H1 (cell line): Measurements from ENCODE around the gene ACTR3C. TPM values are rescaled to one million over a fixed set of nuclear protein-coding genes. Genes with fewer than 3 reads are reported as not detected.

Experiments used
- CTCF ChIA-PET: fragments of 300-600 bp; sonication (Branson Sonifier 250); formaldehyde crosslinking; loops from one replicate; lab custom pipeline; 2021; ENCODE audit not compliant: partially characterized antibody; lab: Charles Lee
- POLR2A ChIA-PET: fragments of 300-600 bp; sonication (Branson Sonifier 250); formaldehyde crosslinking; loops from one replicate; lab custom pipeline; 2021; ENCODE audit warnings: inconsistent platforms; ENCODE audit not compliant: partially characterized antibody; lab: Charles Lee
- DNase-seq, 2 experiments: peaks; one replicate each; pipeline versions ENCODE4 v3.0.0 to v3.0.0-alpha.2; 2010 to 2022; ENCODE audit warnings: low spot score in 2 of 2, low read depth in 1 of 2, mixed read lengths in 1 of 2
- FAIRE-seq: peaks from 2 replicates; lab custom pipeline; 2011; peaks lifted over from hg19 to GRCh38; lab: Jason Lieb, UNC
- H2AFZ ChIP-seq: 2 replicates; pipeline ENCODE4 v1.8.1; 2012; ENCODE audit warnings: low read length, inconsistent platforms
- H2AK5ac ChIP-seq: 2 replicates; pipeline ENCODE4 v1.6.1; 2013; ENCODE audit warnings: low read depth, low read length
- H2BK120ac ChIP-seq: replicated peaks from 2 replicates; pipeline ENCODE3; 2013; ENCODE audit warnings: low read depth, low read length, inconsistent platforms
- H2BK12ac ChIP-seq: 2 replicates; pipeline ENCODE4 v1.6.1; 2013; ENCODE audit warnings: low read depth, low read length
- H2BK15ac ChIP-seq: 2 replicates; pipeline ENCODE4 v1.6.1; 2013; ENCODE audit warnings: low read length
- H2BK20ac ChIP-seq: 2 replicates; pipeline ENCODE4 v1.6.1; 2013; ENCODE audit warnings: low read length
- H2BK5ac ChIP-seq: 2 replicates; pipeline ENCODE4 v1.6.1; 2013; ENCODE audit warnings: low read depth, low read length
- H3K14ac ChIP-seq: 2 replicates; pipeline ENCODE4 v1.6.1; 2013; ENCODE audit warnings: inconsistent platforms; ENCODE audit not compliant: insufficient read length
- H3K18ac ChIP-seq: 2 replicates; pipeline ENCODE4 v1.6.1; 2013; ENCODE audit warnings: low read length; ENCODE audit errors: extremely low read depth
- H3K23ac ChIP-seq: 2 replicates; pipeline ENCODE4 v1.6.1; 2013; ENCODE audit warnings: inconsistent platforms; ENCODE audit not compliant: insufficient read length
- H3K23me2 ChIP-seq: 2 replicates; pipeline ENCODE4 v1.6.1; 2013; ENCODE audit warnings: low read depth, low read length
- H3K27ac ChIP-seq: 2 replicates; pipeline ENCODE4 v1.6.1; 2011; ENCODE audit warnings: low read depth, low read length, inconsistent platforms
- H3K27me3 ChIP-seq, 4 experiments: replicated peaks in 1 of 4; 1 replicate in 1 of 4; 2 replicates in 3 of 4; pipeline versions ENCODE4 v1.6.1 to v1.8.1; 2011 to 2013; ENCODE audit warnings: low read length in 3 of 4, mild to moderate bottlenecking in 3 of 4, inconsistent platforms in 2 of 4, mixed read lengths in 2 of 4, moderate library complexity in 1 of 4; ENCODE audit not compliant: control insufficient read depth in 3 of 4, insufficient read depth in 3 of 4; ENCODE audit errors: extremely low read depth in 1 of 4
- H3K36me3 ChIP-seq, 4 experiments: 2 replicates each; pipeline versions ENCODE4 v1.6.1 to v1.8.1; 2011 to 2013; ENCODE audit warnings: mild to moderate bottlenecking in 4 of 4, low read length in 3 of 4, moderate library complexity in 2 of 4, control low read depth in 1 of 4, inconsistent platforms in 1 of 4; ENCODE audit not compliant: insufficient read depth in 4 of 4, control insufficient read depth in 2 of 4
- H3K4ac ChIP-seq: replicated peaks from 2 replicates; pipeline ENCODE3; 2013; ENCODE audit warnings: low read length, low read depth, mixed read lengths, inconsistent platforms; ENCODE audit not compliant: insufficient read length
- H3K4me1 ChIP-seq, 4 experiments: replicated peaks in 1 of 4; 1 replicate in 1 of 4; 2 replicates in 3 of 4; pipeline versions ENCODE4 v1.6.1 to v1.8.1; 2011 to 2013; ENCODE audit warnings: low read length in 3 of 4, inconsistent platforms in 2 of 4, mixed read lengths in 1 of 4; ENCODE audit not compliant: insufficient read depth in 4 of 4, control insufficient read depth in 3 of 4
- H3K4me2 ChIP-seq, 2 experiments: 2 replicates each; pipeline versions ENCODE4 v1.6.1 to v1.8.1; 2011 to 2013; ENCODE audit warnings: low read depth in 2 of 2, low read length in 2 of 2, control low read depth in 1 of 2, inconsistent platforms in 1 of 2, mild to moderate bottlenecking in 1 of 2; ENCODE audit not compliant: insufficient read depth in 1 of 2
- H3K4me3 ChIP-seq, 4 experiments: fragments of 200-600, 300-600 bp in 1 of 4; sonication (generic), shearing (Covaris generic), sonication (Bioruptor Twin) in 1 of 4; 2 replicates each; pipeline versions ENCODE4 v1.5.1 to v1.8.1; 2011 to 2016; ENCODE audit warnings: low read length in 4 of 4, low read depth in 3 of 4, control low read depth in 2 of 4, inconsistent platforms in 2 of 4, mild to moderate bottlenecking in 2 of 4, mixed read lengths in 1 of 4, moderate library complexity in 1 of 4; ENCODE audit not compliant: insufficient read depth in 2 of 4; ENCODE audit errors: extremely low read depth in 1 of 4
- H3K56ac ChIP-seq: replicated peaks from 2 replicates; pipeline ENCODE3; 2013; ENCODE audit warnings: low read depth, mild to moderate bottlenecking, mixed read lengths, low read length, inconsistent platforms; ENCODE audit not compliant: insufficient read length
- H3K79me1 ChIP-seq: 2 replicates; pipeline ENCODE4 v1.6.1; 2013; ENCODE audit warnings: low read depth, low read length, control low read depth
- H3K79me2 ChIP-seq, 2 experiments: 2 replicates each; pipeline versions ENCODE4 v1.6.1 to v1.8.1; 2012 to 2013; ENCODE audit warnings: low read length in 2 of 2, mild to moderate bottlenecking in 2 of 2, inconsistent platforms in 1 of 2; ENCODE audit not compliant: insufficient read depth in 2 of 2, control insufficient read depth in 1 of 2
- H3K9ac ChIP-seq, 4 experiments: replicated peaks in 1 of 4; 1 replicate in 1 of 4; 2 replicates in 3 of 4; pipeline versions ENCODE4 v1.6.1 to v1.8.1; 2011 to 2013; ENCODE audit warnings: low read depth in 3 of 4, low read length in 3 of 4, control low read depth in 2 of 4, mild to moderate bottlenecking in 2 of 4, moderate library complexity in 2 of 4, inconsistent platforms in 1 of 4; ENCODE audit errors: extremely low read depth in 1 of 4
- H3K9me3 ChIP-seq, 2 experiments: 2 replicates each; pipeline versions ENCODE4 v1.6.1 to v1.8.1; 2012 to 2013; ENCODE audit warnings: mild to moderate bottlenecking in 2 of 2, moderate library complexity in 2 of 2, control low read depth in 1 of 2, inconsistent platforms in 1 of 2, low read depth in 1 of 2, low read length in 1 of 2, mixed read lengths in 1 of 2; ENCODE audit not compliant: insufficient read depth in 2 of 2
- H4K20me1 ChIP-seq, 2 experiments: replicated peaks in 1 of 2; 2 replicates each; pipeline versions ENCODE3 to v1.8.1; 2011 to 2013; ENCODE audit warnings: inconsistent platforms in 2 of 2, low read length in 2 of 2, mild to moderate bottlenecking in 1 of 2; ENCODE audit not compliant: insufficient read depth in 2 of 2, control insufficient read depth in 1 of 2
- H4K5ac ChIP-seq: 2 replicates; pipeline ENCODE4 v1.6.1; 2013; ENCODE audit warnings: low read length, low read depth, mixed read lengths, inconsistent platforms; ENCODE audit not compliant: insufficient read length
- H4K8ac ChIP-seq: 2 replicates; pipeline ENCODE4 v1.8.0; 2013; ENCODE audit warnings: mild to moderate bottlenecking, moderate library complexity, low read length, inconsistent platforms; ENCODE audit not compliant: insufficient read depth; ENCODE audit errors: extremely low read depth
- H4K91ac ChIP-seq: replicated peaks from 2 replicates; pipeline ENCODE3; 2013; ENCODE audit warnings: low read length, mixed read lengths, inconsistent platforms; ENCODE audit not compliant: insufficient read length
- BCL11A ChIP-seq, 2 experiments: IDR thresholded peaks; one replicate each; pipeline ENCODE4 v1.6.1; 2011; ENCODE audit warnings: low read depth in 2 of 2, low read length in 2 of 2, mild to moderate bottlenecking in 2 of 2
- BRCA1 ChIP-seq: IDR thresholded peaks from 2 replicates; pipeline ENCODE4 v1.6.1; 2012; ENCODE audit warnings: low read depth, low read length, improper control_type of control experiment
- HDAC2 ChIP-seq, 2 experiments: fragments of 300-600 bp in 1 of 2; sonication (generic) in 1 of 2; IDR thresholded peaks; 2 replicates each; pipeline ENCODE4 v1.6.1; 2011 to 2012; ENCODE audit warnings: low read depth in 2 of 2, low read length in 2 of 2, mild to moderate bottlenecking in 2 of 2, moderate library complexity in 2 of 2, borderline replicate concordance in 1 of 2, inconsistent platforms in 1 of 2
- MAFK ChIP-seq: IDR thresholded peaks from 2 replicates; pipeline ENCODE4 v1.6.1; 2012; ENCODE audit warnings: low read depth, mild to moderate bottlenecking, improper control_type of control experiment, low read length
- PHF8 ChIP-seq: fragments of 200-600 bp; sonication (generic); conservative IDR thresholded peaks from 2 replicates; pipeline ENCODE4 v1.7.1; 2012; ENCODE audit warnings: low read depth, mild to moderate bottlenecking, inconsistent platforms, low read length, moderate library complexity
- POU5F1 ChIP-seq: IDR thresholded peaks from 2 replicates; pipeline ENCODE4 v1.6.1; 2011; ENCODE audit warnings: low read depth, mild to moderate bottlenecking, low read length, moderate library complexity
- RAD21 ChIP-seq, 2 experiments: IDR thresholded peaks in 1 of 2; conservative IDR thresholded peaks in 1 of 2; 2 replicates each; pipeline ENCODE4 v1.6.1; 2011; ENCODE audit warnings: low read depth in 2 of 2, low read length in 2 of 2, improper control_type of control experiment in 1 of 2, inconsistent platforms in 1 of 2, mild to moderate bottlenecking in 1 of 2, moderate library complexity in 1 of 2
- SAP30 ChIP-seq: fragments of 300-600 bp; sonication (generic); IDR thresholded peaks from 2 replicates; pipeline ENCODE4 v1.7.1; 2012; ENCODE audit warnings: low read length, moderate library complexity, mild to moderate bottlenecking, inconsistent platforms; ENCODE audit not compliant: insufficient read depth, insufficient replicate concordance
- SIRT6 ChIP-seq: IDR thresholded peaks from one replicate; pipeline ENCODE4 v1.7.1; 2012; ENCODE audit warnings: low read length, inconsistent platforms
- SP1 ChIP-seq: IDR thresholded peaks from 2 replicates; pipeline ENCODE4 v1.6.1; 2011; ENCODE audit warnings: low read depth, low read length
- TAF1 ChIP-seq: IDR thresholded peaks from 2 replicates; pipeline ENCODE4 v1.6.1; 2011; ENCODE audit warnings: mild to moderate bottlenecking, low read depth, low read length
- TEAD4 ChIP-seq: IDR thresholded peaks from 2 replicates; pipeline ENCODE4 v1.6.1; 2012; ENCODE audit warnings: low read depth, low read length, inconsistent platforms, mixed read lengths
- YY1 ChIP-seq: IDR thresholded peaks from 2 replicates; pipeline ENCODE4 v1.6.1; 2011; ENCODE audit warnings: low read depth, mild to moderate bottlenecking, low read length
- WGBS, 2 experiments: shearing (Covaris generic) in 1 of 2; methylation state at CpG; one replicate each; pipeline versions ENCODE4 v1.1.6 to v1.1.7; 2013 to 2015; ENCODE audit warnings: low lambda C conversion rate in 2 of 2, mixed read lengths in 2 of 2, inconsistent platforms in 1 of 2, low coverage in 1 of 2, missing lambda C conversion rate in 1 of 2; ENCODE audit not compliant: insufficient replicate concordance in 2 of 2, insufficient coverage in 1 of 2, insufficient read length in 1 of 2; ENCODE audit errors: extremely low coverage in 1 of 2, missing lambda C conversion rate in 1 of 2; 5-methylcytosine and 5-hydroxymethylcytosine counted together
- polyA plus RNA-seq, 7 experiments: library from polyadenylated mRNA; depleted of rRNA in 3 of 7; stranded (reverse) in 5 of 7; unstranded in 2 of 7; fragments of >200 nt in 5 of 7; fragments of 200-250 nt in 2 of 7; gene quantifications; 1 replicate in 5 of 7; 2 replicates in 1 of 7; 4 replicates in 1 of 7; pipeline versions ENCODE4 v1.2.1 to v1.2.3, GENCODE V29; 2011 to 2013; ENCODE audit warnings: missing spikeins in 2 of 7, mixed read lengths in 2 of 7
- total RNA-seq: library from RNA; stranded (reverse); fragmentation: NEBNext Ultra II Directional; extraction: Animal tissue kit (Norgen Biotek cat#: 25700); gene quantifications from 2 replicates; pipeline ENCODE4 v1.2.1, GENCODE V29; 2021

The ACTR3C gene
- total and polyA plus RNA-seq, 2 of the 8 experiments (the other 6 are each of a cell fraction or from before 2014, with no cell fraction given): 1.5 TPM; not detected in 1

DNA sequence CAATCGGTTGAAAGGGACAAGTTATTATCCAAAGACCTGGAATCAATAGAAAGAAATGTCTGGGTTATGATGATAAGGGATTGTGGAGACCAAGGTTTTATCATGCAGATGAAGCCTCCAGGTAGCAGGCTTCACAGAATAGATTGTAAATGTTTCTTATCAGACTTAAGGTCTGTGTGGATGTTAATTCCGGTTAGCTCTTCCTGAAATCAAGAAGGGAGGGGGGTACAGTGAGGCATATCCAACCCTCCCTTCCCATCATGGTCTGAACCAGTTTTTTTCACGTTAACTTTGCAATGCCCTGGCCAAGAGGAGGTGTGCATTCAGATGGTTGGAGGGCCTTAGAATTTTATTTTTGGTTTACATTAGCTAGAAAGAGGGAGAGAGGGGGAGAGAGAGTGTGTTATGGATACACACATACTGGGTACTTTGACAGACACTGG lies 10.0 kb downstream of the ACTR3C start:
- no peaks in the 10 kb centered on the region for H3K79me2 ChIP-seq
- no peaks in the 10 kb centered on the region for H4K20me1 ChIP-seq
- H3K9me3 ChIP-seq: no peaks in the 10 kb centered on the region
- H3K23me2 ChIP-seq: no peaks in the 10 kb centered on the region; the same call in 1 of the 2 replicates
- H3K36me3 ChIP-seq: no peaks in the 10 kb centered on the region
- DNase-seq (no peak), FAIRE-seq (no peak)
- H4K5ac ChIP-seq: no peak overlapping the region
- H4K8ac ChIP-seq: no peak overlapping the region
- H2BK120ac ChIP-seq: no peak overlapping the region
- H3K18ac ChIP-seq: peak overlapping the region; percentile 20; the same call in 1 of the 2 replicates
- peaks cover 0 to 20% (median 11%) of the 10 kb centered on the region in 4 experiments; a peak in 6 of 7 replicates for H3K4me1 ChIP-seq
- POLR2A ChIA-PET: interaction anchor here (1.0 kb wide), 2 partner anchors 55 to 56 kb away, joined by 3 to 4 read pairs; partner anchors contain the start of gene REPIN1
- peak overlapping the region in 1 of 2 experiments; percentile 9; a peak in 1 of 4 replicates for H3K4me2 ChIP-seq
- no peak overlapping the region for H3K4me3 ChIP-seq
- no peak overlapping the region for H2AFZ ChIP-seq
- no peak overlapping the region for H2BK5ac ChIP-seq
- 58% methylated on average over 3 of the region's 3 CpGs; no CpG with 5 or more reads in 1 of the 2 experiments for WGBS, 2 experiments
- no peak overlapping the region for H3K23ac ChIP-seq
- no peak overlapping the region for H3K27ac ChIP-seq
- no peak overlapping the region for H3K9ac ChIP-seq
- no peak overlapping the region for H2BK15ac ChIP-seq
- H3K56ac ChIP-seq: no peak overlapping the region
- CTCF ChIA-PET: interaction anchor here (0.5 to 2.1 kb wide), 9 partner anchors 10 to 135 kb away, joined by 3 to 7 read pairs (median 4); partner anchors contain the start of genes ACTR3C and LRRC61
- no peak overlapping the region for H2BK20ac ChIP-seq
- H3K27me3 ChIP-seq: peaks cover 0 to 6% (median 0%) of the 10 kb centered on the region in 4 experiments; a peak in 2 of 7 replicates
- no peak overlapping the region for H3K14ac ChIP-seq
- no peak overlapping the region; the same call in 1 of the 2 replicates for H2BK12ac ChIP-seq
- no peaks in the 10 kb centered on the region for H3K79me1 ChIP-seq
- H4K91ac ChIP-seq: no peak overlapping the region
- no peak overlapping the region for H3K4ac ChIP-seq
- H2AK5ac ChIP-seq: no peak overlapping the region
- TF ChIP-seq BCL11A (IDR thresholded peaks at IDR 0.05; ENCODE audit: low read depth in 2 of 2, low read length in 2 of 2) (no peak), SAP30 (no peak), POU5F1 (no peak), HDAC2 (IDR thresholded peaks at IDR 0.05; ENCODE audit: borderline replicate concordance in 1 of 2, low read depth in 2 of 2, low read length in 2 of 2) (no peak), MAFK (no peak), RAD21 (IDR thresholded peaks at IDR 0.05 in 1 of 2, conservative IDR thresholded peaks at IDR 0.05 in 1 of 2; ENCODE audit: low read depth in 2 of 2, low read length in 2 of 2) (no peak), PHF8 (no peak), SIRT6 (no peak), TEAD4 (no peak), YY1 (no peak), TAF1 (no peak), SP1 (no peak), BRCA1 (no peak)
